ENCODE measurements around the gene PLSCR3. TPM values are rescaled to one million over a fixed set of nuclear protein-coding genes. Genes with fewer than 3 reads are reported as not detected.

Gene PLSCR3
- total RNA-seq, 1 donor from 2014 or later = 35.5 TPM

DNA sequence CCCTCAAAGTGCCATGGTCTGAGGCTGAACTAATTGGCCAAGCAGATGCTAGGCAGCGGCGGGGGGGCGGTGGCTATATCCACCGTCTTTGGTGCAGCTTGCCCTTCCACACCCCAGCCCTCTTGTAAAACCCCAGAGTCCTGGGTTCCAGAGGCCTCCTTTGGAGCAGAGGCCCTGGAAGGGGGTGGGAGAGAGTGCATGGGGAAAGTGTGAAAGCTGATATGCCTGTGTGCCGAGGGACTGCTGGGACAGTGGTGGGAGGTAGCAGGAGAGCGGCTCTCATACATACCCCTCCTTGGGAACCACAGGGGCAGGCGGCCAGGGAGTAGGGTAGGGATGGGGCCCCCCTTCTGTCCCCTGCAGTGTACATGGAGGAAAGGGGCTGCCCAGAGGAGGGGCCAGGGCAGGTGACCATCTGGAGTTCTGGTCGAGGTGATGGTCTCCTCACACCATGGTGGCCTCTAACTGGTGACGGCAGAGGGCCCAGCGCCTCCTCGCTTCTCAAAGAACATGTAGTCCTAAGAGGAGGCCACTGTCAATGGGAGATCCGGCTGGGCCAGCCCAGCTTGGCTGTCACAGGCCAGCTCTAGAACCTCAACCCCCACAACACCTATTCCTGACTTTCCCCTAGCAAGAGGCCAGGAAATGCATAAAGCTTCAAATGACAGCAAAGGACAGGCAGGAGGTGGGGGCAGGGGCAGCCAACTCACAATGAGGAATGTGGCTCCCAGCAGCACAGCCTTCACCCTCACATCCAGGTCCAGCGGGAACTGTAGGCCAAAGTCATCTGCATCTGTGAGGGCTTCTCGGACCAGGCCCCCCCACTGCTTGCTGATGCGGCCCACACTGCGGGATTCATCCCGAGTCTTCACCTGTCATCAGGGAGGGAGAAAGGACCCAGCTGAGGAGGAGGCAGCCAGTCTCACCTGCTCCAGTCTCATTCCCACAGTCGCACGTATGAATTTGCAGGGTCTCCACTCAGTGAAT, 4.1 kb downstream of the PLSCR3 start:
- Mint-ChIP-seq H3K4me1 (ENCODE audit: low read depth) (peaks cover 5% of the 10 kb centered on the region), H3K4me3 (ENCODE audit: low read depth) (no peak overlapping the region), H3K36me3 (ENCODE audit: insufficient read depth) (peaks cover 5% of the 10 kb centered on the region), H3K27ac (no peak overlapping the region), H3K27me3 (no peaks in the 10 kb centered on the region), H3K9me3 (ENCODE audit: low read depth) (no peaks in the 10 kb centered on the region)
- no peak for TF ChIP-seq CTCF (IDR thresholded peaks at IDR 0.05; ENCODE audit: unreplicated experiment)
- no peak for DNase-seq (ENCODE audit: low spot score, unreplicated experiment)

- peaks cover 4% of the 10 kb centered on the region for H3K4me1 Mint-ChIP-seq (ENCODE audit: low read depth)
- peaks cover 5% of the 10 kb centered on the region for H3K36me3 Mint-ChIP-seq (ENCODE audit: insufficient read depth)
- H3K9me3 Mint-ChIP-seq (ENCODE audit: low read depth) = no peaks in the 10 kb centered on the region
- no peak overlapping the region for H3K27ac Mint-ChIP-seq
- peaks cover 3% of the 10 kb centered on the region for H3K27me3 Mint-ChIP-seq
- no peak for DNase-seq (ENCODE audit: low spot score, unreplicated experiment)
- TF ChIP-seq CTCF (IDR thresholded peaks at IDR 0.05; ENCODE audit: unreplicated experiment) = no peak
- H3K4me3 Mint-ChIP-seq (ENCODE audit: low read depth) = no peak overlapping the region
Measured at GRCh38 chr17:7388856-7389255, 5.5 kb downstream of the PLSCR3 start.

DNA sequence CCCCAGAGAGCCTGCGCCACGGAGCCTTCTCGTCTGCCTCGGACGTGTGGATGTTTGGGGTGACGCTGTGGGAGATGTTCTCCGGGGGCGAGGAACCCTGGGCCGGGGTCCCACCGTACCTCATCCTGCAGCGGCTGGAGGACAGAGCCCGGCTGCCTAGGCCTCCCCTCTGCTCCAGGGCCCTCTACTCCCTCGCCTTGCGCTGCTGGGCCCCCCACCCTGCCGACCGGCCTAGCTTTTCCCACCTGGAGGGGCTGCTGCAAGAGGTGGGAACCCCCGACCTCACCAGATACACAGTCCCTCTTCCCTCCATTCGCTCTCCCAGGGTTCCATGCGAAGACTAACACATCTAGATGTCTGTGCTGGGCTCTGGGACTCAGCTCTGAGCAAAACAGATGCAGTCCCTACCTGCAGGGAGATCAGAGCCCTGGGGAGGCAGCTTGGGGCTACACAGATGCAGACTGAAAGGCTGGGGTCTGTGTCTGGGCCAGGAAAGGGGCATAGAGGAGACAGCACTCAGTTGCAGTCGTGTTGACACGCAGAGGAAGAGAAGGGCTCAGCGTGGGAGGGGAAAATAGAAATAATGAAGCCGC, 9.7 kb downstream of the PLSCR3 start:
- Mint-ChIP-seq H3K27ac (no peak overlapping the region), H3K4me3 (ENCODE audit: low read depth) (peak overlapping the region; percentile 51), H3K9me3 (ENCODE audit: low read depth) (no peaks in the 10 kb centered on the region), H3K36me3 (ENCODE audit: insufficient read depth) (peaks cover 5% of the 10 kb centered on the region), H3K4me1 (ENCODE audit: low read depth) (peaks cover 9% of the 10 kb centered on the region), H3K27me3 (peaks cover 31% of the 10 kb centered on the region)
- DNase-seq (ENCODE audit: low spot score, unreplicated experiment) = no peak
- no peak for TF ChIP-seq CTCF (IDR thresholded peaks at IDR 0.05; ENCODE audit: unreplicated experiment)

DNA sequence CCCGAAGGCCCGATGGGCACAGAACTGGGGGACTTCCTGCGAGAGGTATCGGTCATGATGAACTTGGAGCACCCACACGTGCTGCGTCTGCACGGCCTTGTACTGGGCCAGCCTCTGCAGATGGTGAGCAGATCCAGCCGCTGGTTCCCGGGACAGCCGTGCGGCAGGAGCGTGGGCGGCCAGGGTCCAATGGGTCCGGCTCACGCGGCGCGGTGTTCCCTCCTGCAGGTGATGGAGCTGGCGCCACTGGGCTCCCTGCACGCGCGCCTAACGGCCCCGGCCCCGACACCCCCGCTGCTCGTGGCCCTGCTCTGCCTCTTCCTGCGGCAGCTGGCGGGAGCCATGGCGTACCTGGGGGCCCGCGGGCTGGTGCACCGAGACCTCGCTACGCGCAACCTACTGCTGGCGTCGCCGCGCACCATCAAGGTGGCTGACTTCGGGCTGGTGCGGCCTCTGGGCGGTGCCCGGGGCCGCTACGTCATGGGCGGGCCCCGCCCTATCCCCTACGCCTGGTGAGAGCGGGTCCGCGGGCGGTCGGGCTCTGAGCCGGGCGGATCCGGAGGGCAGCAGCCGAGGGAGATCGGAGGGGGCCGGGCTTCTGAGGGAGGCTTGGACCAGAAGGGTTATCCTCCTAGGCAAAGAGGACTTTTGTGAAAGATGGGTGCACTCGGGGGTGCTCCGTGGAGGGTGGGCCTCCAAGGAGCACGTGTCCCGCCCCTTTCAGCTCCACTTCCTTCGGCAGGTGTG, 10.4 kb downstream of the PLSCR3 start:
- peak overlapping the region; percentile 51 for H3K4me3 Mint-ChIP-seq (ENCODE audit: low read depth)
- DNase-seq (ENCODE audit: low spot score, unreplicated experiment) = peak; percentile 58
- peaks cover 5% of the 10 kb centered on the region for H3K9me3 Mint-ChIP-seq (ENCODE audit: low read depth)
- peaks cover 9% of the 10 kb centered on the region for H3K4me1 Mint-ChIP-seq (ENCODE audit: low read depth)
- peaks cover 37% of the 10 kb centered on the region for H3K27me3 Mint-ChIP-seq
- H3K36me3 Mint-ChIP-seq (ENCODE audit: insufficient read depth) = peaks cover 1% of the 10 kb centered on the region
- H3K27ac Mint-ChIP-seq = no peak overlapping the region
- no peak for TF ChIP-seq CTCF (IDR thresholded peaks at IDR 0.05; ENCODE audit: unreplicated experiment)

DNA sequence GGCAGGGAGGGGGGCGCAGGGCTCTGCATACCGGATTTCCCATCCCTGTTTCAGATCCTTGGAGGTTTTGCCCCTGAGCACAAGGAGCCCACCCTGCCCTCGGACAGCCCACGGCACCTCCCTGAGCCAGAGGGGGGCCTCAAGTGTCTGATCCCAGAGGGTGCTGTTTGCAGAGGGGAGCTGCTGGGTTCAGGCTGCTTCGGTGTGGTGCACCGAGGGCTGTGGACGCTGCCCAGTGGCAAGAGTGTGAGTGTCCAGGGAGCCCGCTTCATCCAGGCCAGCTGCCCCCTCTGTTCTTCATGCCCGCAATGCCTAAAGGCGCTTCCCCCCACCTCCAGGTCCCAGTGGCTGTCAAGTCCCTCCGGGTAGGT, 11.0 kb downstream of the PLSCR3 start:
- peaks cover 9% of the 10 kb centered on the region for H3K4me1 Mint-ChIP-seq (ENCODE audit: low read depth)
- H3K27me3 Mint-ChIP-seq = peaks cover 37% of the 10 kb centered on the region
- DNase-seq (ENCODE audit: low spot score, unreplicated experiment) = no peak
- H3K4me3 Mint-ChIP-seq (ENCODE audit: low read depth) = no peak overlapping the region
- no peak for TF ChIP-seq CTCF (IDR thresholded peaks at IDR 0.05; ENCODE audit: unreplicated experiment)
- H3K36me3 Mint-ChIP-seq (ENCODE audit: insufficient read depth) = peaks cover 1% of the 10 kb centered on the region
- H3K9me3 Mint-ChIP-seq (ENCODE audit: low read depth) = peaks cover 5% of the 10 kb centered on the region
- H3K27ac Mint-ChIP-seq = no peak overlapping the region
